ENCODE results near the gene ACOT12.

Gene ACOT12

GRCh38 chr5:81400375-81400774 lies 6.4 kb upstream of the ACOT12 start:
- no peak for DNase-seq (ENCODE audit: low spot score)

- DNase-seq (ENCODE audit: low spot score) = no peak
Observed at GRCh38 chr5:81398741-81399140, 4.8 kb upstream of the ACOT12 start.

- DNase-seq (ENCODE audit: low spot score) = no peak
Observed at GRCh38 chr5:81397176-81397575, 3.2 kb upstream of the ACOT12 start.

- DNase-seq (ENCODE audit: low spot score) = no peak
Observed at GRCh38 chr5:81395262-81395661, 1.3 kb upstream of the ACOT12 start.

- no peak for DNase-seq (ENCODE audit: low spot score)
Observed at GRCh38 chr5:81393430-81393782, 528 bp downstream of the ACOT12 start.

GRCh38 chr5:81389025-81389424 lies 4.9 kb downstream of the ACOT12 start:
- DNase-seq (ENCODE audit: low spot score) = no peak

GRCh38 chr5:81388169-81388568 lies 5.8 kb downstream of the ACOT12 start:
- no peak for DNase-seq (ENCODE audit: low spot score)

- DNase-seq (ENCODE audit: low spot score) = no peak
Observed at GRCh38 chr5:81383867-81384266, 10.1 kb downstream of the ACOT12 start.

GRCh38 chr5:81371354-81371876 lies 22.5 kb downstream of the ACOT12 start:
- no peak for DNase-seq (ENCODE audit: low spot score)

- DNase-seq (ENCODE audit: low spot score) = no peak
Observed at GRCh38 chr5:81370912-81371311, 23.0 kb downstream of the ACOT12 start.

- DNase-seq (ENCODE audit: low spot score) = no peak
Observed at GRCh38 chr5:81365541-81365940, 28.4 kb downstream of the ACOT12 start.

- DNase-seq (ENCODE audit: low spot score) = no peak
Observed at GRCh38 chr5:81363093-81363871, 30.7 kb downstream of the ACOT12 start.

- no peak for DNase-seq (ENCODE audit: low spot score)
Observed at GRCh38 chr5:81361600-81361999, 32.3 kb downstream of the ACOT12 start.

GRCh38 chr5:81360640-81361039 lies 33.3 kb downstream of the ACOT12 start:
- DNase-seq (ENCODE audit: low spot score) = no peak

GRCh38 chr5:81359881-81360280 lies 34.1 kb downstream of the ACOT12 start:
- no peak for DNase-seq (ENCODE audit: low spot score)

GRCh38 chr5:81359108-81359507 lies 34.8 kb downstream of the ACOT12 start:
- DNase-seq (ENCODE audit: low spot score) = no peak

GRCh38 chr5:81355291-81356251 lies 38.4 kb downstream of the ACOT12 start:
- no peak for DNase-seq (ENCODE audit: low spot score)

- DNase-seq (ENCODE audit: low spot score) = no peak
Observed at GRCh38 chr5:81354093-81354492, 39.8 kb downstream of the ACOT12 start.

GRCh38 chr5:81353189-81353588 lies 40.7 kb downstream of the ACOT12 start:
- DNase-seq (ENCODE audit: low spot score) = no peak

GRCh38 chr5:81350507-81350906 lies 43.4 kb downstream of the ACOT12 start:
- no peak for DNase-seq (ENCODE audit: low spot score)

GRCh38 chr5:81349161-81349560 lies 44.8 kb downstream of the ACOT12 start:
- no peak for DNase-seq (ENCODE audit: low spot score)

- no peak for DNase-seq (ENCODE audit: low spot score)
Observed at GRCh38 chr5:81345411-81346003, 48.4 kb downstream of the ACOT12 start.

GRCh38 chr5:81344736-81345135 lies 49.2 kb downstream of the ACOT12 start:
- DNase-seq (ENCODE audit: low spot score) = no peak

All from hematopoietic multipotent progenitor cell treated with erythropoietin and hydrocortisone succinate and interleukin-3 and kit ligand, for 17 days (in vitro differentiated cells).